AG04450 (cell line): Measurements from ENCODE around the gene SP110. TPM values are rescaled to one million over a fixed set of nuclear protein-coding genes. Genes with fewer than 3 reads are reported as not detected.

Experiments
- CTCF ChIA-PET: fragments of 300-600, 350-600 bp; formaldehyde crosslinking; extraction: SDS; loops from one replicate; lab custom pipeline; 2022; ENCODE audit warnings: antibody characterized with exemption, inconsistent platforms; lab: Charles Lee
- POLR2A ChIA-PET: fragments of 350-600 bp; formaldehyde crosslinking; extraction: SDS; loops from one replicate; lab custom pipeline; 2021; ENCODE audit warnings: antibody characterized with exemption, inconsistent platforms; lab: Yijun Ruan, JAX
- DNase-seq: peaks from one replicate; pipeline ENCODE4 v3.0.0-alpha.2; 2011; ENCODE audit warnings: low read depth, low spot score
- H3K27ac ChIP-seq: one replicate; pipeline ENCODE4 v1.5.1; 2012; ENCODE audit warnings: low read depth, low read length, control low read depth
- H3K27me3 ChIP-seq: one replicate; pipeline ENCODE4 v1.6.0; 2012; ENCODE audit warnings: low read length; ENCODE audit not compliant: control insufficient read depth, insufficient read depth
- H3K4me3 ChIP-seq: 2 replicates; pipeline ENCODE4 v1.5.1; 2011; ENCODE audit warnings: mild to moderate bottlenecking, low read depth, low read length, control low read depth
- H3K9me3 ChIP-seq: 2 replicates; pipeline ENCODE4 v1.5.1; 2012; ENCODE audit warnings: low read length; ENCODE audit not compliant: control insufficient read depth, insufficient read depth
- CTCF ChIP-seq: IDR thresholded peaks from 2 replicates; pipeline ENCODE4 v1.5.1; 2011; ENCODE audit warnings: low read depth, low read length, control low read depth, inconsistent platforms
- polyA plus RNA-seq: library from polyadenylated mRNA; depleted of rRNA; stranded (reverse); fragments of >200 nt; gene quantifications from 2 replicates; pipeline ENCODE4 v1.2.3, GENCODE V29; 2011

SP110 gene
- polyA plus RNA-seq, 1 experiment: 7.8 TPM

GRCh38 chr2:230152334-230152733 is 67.5 kb downstream of the SP110 start:
- TF ChIP-seq CTCF: no peak
- POLR2A ChIA-PET: no interaction called here
- Histone ChIP-seq H3K27me3 (no peaks in the 10 kb centered on the region), H3K9me3 (no peaks in the 10 kb centered on the region; the same call in 1 of the 2 replicates), H3K27ac (no peak overlapping the region), H3K4me3 (no peak overlapping the region)
- DNase-seq: no peak
- CTCF ChIA-PET: interaction anchor here (0.9 to 2.4 kb wide), 2 partner anchors 10 to 144 kb away, joined by 3 to 7 read pairs; no protein-coding TSS in a partner anchor

GRCh38 chr2:230144355-230144754 is 75.4 kb downstream of the SP110 start:
- CTCF ChIA-PET: interaction anchor here (1.6 kb wide), 1 partner anchor 16 kb away, joined by 6 read pairs; no protein-coding TSS in a partner anchor
- H3K9me3 ChIP-seq: peaks cover 2% of the 10 kb centered on the region; the same call in 1 of the 2 replicates
- no peak overlapping the region for H3K27ac ChIP-seq
- POLR2A ChIA-PET: no interaction called here
- H3K27me3 ChIP-seq: peaks cover 4% of the 10 kb centered on the region
- no peak for DNase-seq
- TF ChIP-seq CTCF: no peak
- no peak overlapping the region for H3K4me3 ChIP-seq

- no peak for DNase-seq
- no peak overlapping the region for H3K4me3 ChIP-seq
- H3K27ac ChIP-seq: no peak overlapping the region
- TF ChIP-seq CTCF: no peak
- CTCF ChIA-PET: interaction anchor here (1.1 kb wide), 1 partner anchor 19 kb away, joined by 3 read pairs; no protein-coding TSS in a partner anchor
- H3K9me3 ChIP-seq: peaks cover 2% of the 10 kb centered on the region; the same call in 1 of the 2 replicates
- H3K27me3 ChIP-seq: peaks cover 4% of the 10 kb centered on the region
- POLR2A ChIA-PET: no interaction called here
Measured at GRCh38 chr2:230140667-230141066, 79.1 kb downstream of the SP110 start.

- ChIA-PET CTCF (interaction anchor here (1.4 kb wide), 1 partner anchor 22 kb away, joined by 6 read pairs; no protein-coding TSS in a partner anchor), POLR2A (no interaction called here)
- no peak overlapping the region for H3K27ac ChIP-seq
- no peak for TF ChIP-seq CTCF
- H3K9me3 ChIP-seq: peaks cover 14% of the 10 kb centered on the region
- DNase-seq: no peak
- no peaks in the 10 kb centered on the region for H3K27me3 ChIP-seq
- no peak overlapping the region for H3K4me3 ChIP-seq
Measured at GRCh38 chr2:230137902-230138539, 81.8 kb downstream of the SP110 start.

- TF ChIP-seq CTCF: no peak
- CTCF ChIA-PET: interaction anchor here (1.0 kb wide), 1 partner anchor 14 kb away, joined by 3 read pairs; no protein-coding TSS in a partner anchor
- Histone ChIP-seq H3K27me3 (no peaks in the 10 kb centered on the region), H3K9me3 (peaks cover 12% of the 10 kb centered on the region; the same call in 1 of the 2 replicates), H3K27ac (no peak overlapping the region), H3K4me3 (no peak overlapping the region)
- POLR2A ChIA-PET: interaction anchor here (0.8 kb wide), 1 partner anchor 1341 kb away, joined by 3 read pairs; no protein-coding TSS in a partner anchor
- no peak for DNase-seq
Measured at GRCh38 chr2:230135130-230135525, 84.7 kb downstream of the SP110 start.
